HG02852 (cell line): ENCODE results near the gene JAK3.
"Not testable (repeated sequence)": the region's sequence is repeated elsewhere in the genome, so short reads cannot be mapped to it uniquely, and the experiment has no call there.

ENCODE experiments used
- ATAC-seq: cut with Tn5 transposase; IDR thresholded peaks from one replicate; pipeline ENCODE4 v1.9.1; 2021; ENCODE audit warnings: mild to moderate bottlenecking, moderate library complexity; ENCODE audit not compliant: unreplicated experiment

JAK3 gene

GRCh38 chr19:17807731-17808316 is 40.0 kb downstream of the JAK3 start:
- ATAC-seq, result no peak

- ATAC-seq, result no peak
These were observed 40.8 kb downstream of the JAK3 start for GRCh38 chr19:17806945-17807344.

- no peak for ATAC-seq
These were observed 42.4 kb downstream of the JAK3 start for GRCh38 chr19:17805427-17805826.

GRCh38 chr19:17803264-17803896 is 44.4 kb downstream of the JAK3 start:
- no peak for ATAC-seq

- no peak for ATAC-seq
These were observed 45.5 kb downstream of the JAK3 start for GRCh38 chr19:17802137-17802858.

- ATAC-seq, result not testable (repeated sequence)
These were observed 49.2 kb downstream of the JAK3 start for GRCh38 chr19:17798599-17798998.

- no peak for ATAC-seq
These were observed 50.2 kb downstream of the JAK3 start for GRCh38 chr19:17797424-17798201.

- ATAC-seq, result no peak
These were observed 50.9 kb downstream of the JAK3 start for GRCh38 chr19:17796838-17797423.

- ATAC-seq, result no peak
These were observed 51.6 kb downstream of the JAK3 start for GRCh38 chr19:17796013-17796837.

- no peak for ATAC-seq
These were observed 52.3 kb downstream of the JAK3 start for GRCh38 chr19:17795495-17795856.

GRCh38 chr19:17794731-17795494 is 52.9 kb downstream of the JAK3 start, which contains the start of gene B3GNT3:
Gene B3GNT3 (plus strand): TSS chr19:17795138. CDS start chr19:17807808, 12,670 bp downstream.
- no peak for ATAC-seq

- ATAC-seq, result no peak
These were observed 53.4 kb downstream of the JAK3 start for GRCh38 chr19:17794412-17794730.

- no peak for ATAC-seq
These were observed 57.6 kb downstream of the JAK3 start for GRCh38 chr19:17790059-17790780.

- ATAC-seq, result no peak
These were observed 59.1 kb downstream of the JAK3 start for GRCh38 chr19:17788632-17789031.

GRCh38 chr19:17787274-17787913 is 60.4 kb downstream of the JAK3 start:
- ATAC-seq, result no peak

- no peak for ATAC-seq
These were observed 63.4 kb downstream of the JAK3 start for GRCh38 chr19:17784201-17785008.

- not testable (repeated sequence) for ATAC-seq
These were observed 64.1 kb downstream of the JAK3 start for GRCh38 chr19:17783721-17784120.

- ATAC-seq, result no peak
These were observed 67.0 kb downstream of the JAK3 start for GRCh38 chr19:17780781-17781180.
